Suprapubic skin (tissue), 3 donors: Measurements from ENCODE around the gene PTGS1.

Experiments used
- CTCF ChIP-seq, 2 donors: fragments of 200-600 bp in 1 of 2; fragments of 450-650 bp in 1 of 2; sonication (generic) in 1 of 2; IDR thresholded peaks; one replicate each; pipeline ENCODE4 v1.5.1; 2016 to 2019; ENCODE audit warnings: antibody characterized with exemption in 2 of 2, mild to moderate bottlenecking in 1 of 2, moderate library complexity in 1 of 2
- POLR2A ChIP-seq, 2 donors: fragments of 450-650 bp; IDR thresholded peaks; one replicate each; pipeline ENCODE4 v1.6.1; 2017; ENCODE audit warnings: antibody characterized with exemption in 2 of 2, mild to moderate bottlenecking in 2 of 2, moderate library complexity in 2 of 2

GRCh38 chr9:122356627-122357026 is 14.2 kb upstream of the PTGS1 start:
- TF ChIP-seq CTCF (IDR thresholded peaks at IDR 0.05), result no peak
- TF ChIP-seq POLR2A (IDR thresholded peaks at IDR 0.05), result no peak
